ENCODE measurements around the gene STAG3.
A peak's percentile ranks its signal among the peaks of the same experiment; 100 is the strongest.
"Not testable (repeated sequence)": the region's sequence is repeated elsewhere in the genome, so short reads cannot be mapped to it uniquely, and the experiment has no call there.

Gene STAG3, protein sequence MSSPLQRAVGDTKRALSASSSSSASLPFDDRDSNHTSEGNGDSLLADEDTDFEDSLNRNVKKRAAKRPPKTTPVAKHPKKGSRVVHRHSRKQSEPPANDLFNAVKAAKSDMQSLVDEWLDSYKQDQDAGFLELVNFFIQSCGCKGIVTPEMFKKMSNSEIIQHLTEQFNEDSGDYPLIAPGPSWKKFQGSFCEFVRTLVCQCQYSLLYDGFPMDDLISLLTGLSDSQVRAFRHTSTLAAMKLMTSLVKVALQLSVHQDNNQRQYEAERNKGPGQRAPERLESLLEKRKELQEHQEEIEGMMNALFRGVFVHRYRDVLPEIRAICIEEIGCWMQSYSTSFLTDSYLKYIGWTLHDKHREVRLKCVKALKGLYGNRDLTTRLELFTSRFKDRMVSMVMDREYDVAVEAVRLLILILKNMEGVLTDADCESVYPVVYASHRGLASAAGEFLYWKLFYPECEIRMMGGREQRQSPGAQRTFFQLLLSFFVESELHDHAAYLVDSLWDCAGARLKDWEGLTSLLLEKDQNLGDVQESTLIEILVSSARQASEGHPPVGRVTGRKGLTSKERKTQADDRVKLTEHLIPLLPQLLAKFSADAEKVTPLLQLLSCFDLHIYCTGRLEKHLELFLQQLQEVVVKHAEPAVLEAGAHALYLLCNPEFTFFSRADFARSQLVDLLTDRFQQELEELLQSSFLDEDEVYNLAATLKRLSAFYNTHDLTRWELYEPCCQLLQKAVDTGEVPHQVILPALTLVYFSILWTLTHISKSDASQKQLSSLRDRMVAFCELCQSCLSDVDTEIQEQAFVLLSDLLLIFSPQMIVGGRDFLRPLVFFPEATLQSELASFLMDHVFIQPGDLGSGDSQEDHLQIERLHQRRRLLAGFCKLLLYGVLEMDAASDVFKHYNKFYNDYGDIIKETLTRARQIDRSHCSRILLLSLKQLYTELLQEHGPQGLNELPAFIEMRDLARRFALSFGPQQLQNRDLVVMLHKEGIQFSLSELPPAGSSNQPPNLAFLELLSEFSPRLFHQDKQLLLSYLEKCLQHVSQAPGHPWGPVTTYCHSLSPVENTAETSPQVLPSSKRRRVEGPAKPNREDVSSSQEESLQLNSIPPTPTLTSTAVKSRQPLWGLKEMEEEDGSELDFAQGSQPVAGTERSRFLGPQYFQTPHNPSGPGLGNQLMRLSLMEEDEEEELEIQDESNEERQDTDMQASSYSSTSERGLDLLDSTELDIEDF

GRCh38 chr7:100177045-100178001, at the start of gene STAG3, which contains the start of gene GPC2:
STAG3 (plus strand) TSS chr7:100177918; CDS start chr7:100180557, 2,639 bp downstream.
GPC2 (minus strand) TSS chr7:100177381; CDS start chr7:100177199, 182 bp downstream.
- peak; percentile 95 for DNase-seq (ENCODE audit: low read depth)

DNA sequence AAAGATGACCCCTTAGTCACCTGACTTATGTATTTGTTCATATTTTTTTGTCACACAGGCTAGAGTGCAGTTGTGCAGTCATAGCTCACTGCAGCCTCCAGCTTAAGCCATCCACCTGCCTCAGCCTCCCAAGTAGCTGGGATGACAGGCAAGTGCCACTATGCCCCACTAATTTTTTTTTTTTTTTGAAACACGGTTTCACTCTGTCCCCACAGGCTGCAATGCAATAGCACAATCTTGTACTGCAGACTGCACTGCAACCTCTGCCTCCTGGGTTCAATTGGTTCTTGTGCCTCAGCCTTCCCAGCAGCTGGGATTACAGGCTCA, 49.1 kb upstream of the STAG3 start:
- DNase-seq (ENCODE audit: low read depth): no peak

DNA sequence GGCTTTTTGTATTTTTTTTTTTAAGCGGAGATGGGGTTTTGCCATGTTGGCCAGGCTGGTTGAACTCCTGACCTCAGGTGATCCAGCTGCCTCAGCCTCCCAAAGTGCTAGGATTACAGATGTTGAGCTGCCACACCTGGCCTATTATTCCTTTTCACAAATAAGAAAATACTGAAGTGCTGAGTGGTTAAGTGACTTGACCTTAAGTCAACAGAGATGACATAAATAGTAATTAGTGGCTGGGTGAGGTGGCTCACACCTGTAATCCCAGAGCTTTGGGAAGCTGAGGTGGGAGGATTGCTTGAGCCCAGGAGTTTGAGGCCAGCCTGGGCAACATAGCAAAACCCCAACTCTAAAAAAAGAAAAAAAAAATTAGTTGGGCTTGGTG, 47.5 kb upstream of the STAG3 start:
- DNase-seq (ENCODE audit: low read depth): not testable (repeated sequence)

DNA sequence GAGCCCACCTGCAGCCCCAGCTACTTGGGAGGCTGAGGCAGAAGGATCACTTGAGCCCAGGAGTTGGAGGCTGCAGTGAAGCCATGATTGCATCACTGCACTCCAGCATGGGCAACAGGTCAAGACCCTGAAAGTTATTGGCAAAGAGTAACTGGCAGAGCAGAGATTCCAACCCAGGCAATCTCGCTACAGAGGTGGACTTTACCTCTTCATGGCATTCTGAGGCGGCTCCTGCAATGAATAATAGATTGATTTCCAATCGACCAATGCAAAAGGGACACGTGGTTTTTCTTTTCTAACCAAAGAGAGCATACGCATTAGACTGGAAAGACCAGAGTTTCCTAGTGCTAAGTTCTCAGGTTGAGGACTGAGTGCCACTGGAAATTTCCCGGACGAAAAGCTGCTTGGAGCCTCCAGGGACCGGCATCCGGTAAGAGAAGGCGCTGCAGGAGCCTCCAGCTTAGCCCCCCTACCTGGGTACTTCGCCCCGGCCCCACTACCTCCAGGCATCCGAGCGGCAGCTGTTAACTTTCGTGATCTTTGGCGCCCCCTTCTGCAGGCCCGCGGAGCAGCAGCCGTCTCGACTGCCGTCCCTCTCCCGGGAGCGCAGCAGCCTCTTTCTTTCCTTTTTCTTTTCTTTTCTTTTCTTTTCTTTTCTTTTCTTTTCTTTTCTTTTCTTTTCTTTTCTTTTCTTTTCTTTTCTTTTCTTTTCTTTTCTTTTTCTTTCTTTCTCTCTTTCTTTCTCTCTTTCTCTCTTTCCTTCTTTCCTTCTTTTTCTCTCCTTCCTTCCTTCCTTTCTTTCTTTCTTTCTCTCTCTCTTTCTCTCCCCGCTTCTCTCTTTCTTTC, 46.9 kb upstream of the STAG3 start:
- DNase-seq (ENCODE audit: low read depth): peak; percentile 80

DNA sequence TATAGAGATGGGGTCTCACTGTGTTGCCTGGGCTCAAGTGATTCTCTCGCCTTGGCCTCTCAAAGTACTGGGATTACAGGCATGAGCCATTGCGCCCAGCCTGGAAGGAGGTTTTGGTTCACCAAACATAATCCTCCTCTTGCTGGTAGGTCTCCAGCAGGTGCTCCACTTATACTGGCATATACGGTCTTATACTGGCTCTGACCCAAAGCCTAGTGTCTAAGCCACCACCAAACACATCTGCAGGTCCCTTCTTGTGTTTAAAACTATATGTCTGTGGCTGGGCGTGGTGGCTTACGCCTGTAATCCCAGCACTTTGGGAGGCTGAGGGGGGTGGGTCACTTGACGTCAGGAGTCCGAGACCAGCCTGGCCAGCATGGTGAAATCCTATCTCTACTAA, 45.6 kb upstream of the STAG3 start:
- DNase-seq (ENCODE audit: low read depth): no peak

DNA sequence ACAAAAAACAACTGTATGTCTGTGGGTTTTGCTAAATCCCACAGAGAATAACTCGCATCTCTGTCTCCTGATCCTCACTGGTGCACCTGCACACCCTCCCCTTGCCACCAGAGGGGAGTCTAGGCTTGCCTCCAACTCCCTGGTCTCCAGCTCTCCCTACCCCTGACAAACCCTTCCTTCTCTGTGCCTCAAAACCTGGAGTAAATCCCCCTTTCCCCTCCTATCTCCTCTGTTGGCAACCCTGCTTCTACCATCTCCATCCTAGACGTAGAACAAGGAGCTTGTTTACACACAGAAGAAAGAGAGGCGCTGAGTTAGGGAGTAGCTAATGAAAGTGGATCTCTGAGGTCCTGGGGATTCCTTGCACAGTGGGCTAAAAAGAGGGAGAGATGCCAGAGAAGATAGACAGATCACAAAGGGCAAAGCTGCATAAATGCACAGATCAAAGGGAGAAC, 45.0 kb upstream of the STAG3 start:
- DNase-seq (ENCODE audit: low read depth): no peak

- DNase-seq (ENCODE audit: low read depth): no peak
Measured at GRCh38 chr7:100137851-100138760, 39.6 kb upstream of the STAG3 start.

DNA sequence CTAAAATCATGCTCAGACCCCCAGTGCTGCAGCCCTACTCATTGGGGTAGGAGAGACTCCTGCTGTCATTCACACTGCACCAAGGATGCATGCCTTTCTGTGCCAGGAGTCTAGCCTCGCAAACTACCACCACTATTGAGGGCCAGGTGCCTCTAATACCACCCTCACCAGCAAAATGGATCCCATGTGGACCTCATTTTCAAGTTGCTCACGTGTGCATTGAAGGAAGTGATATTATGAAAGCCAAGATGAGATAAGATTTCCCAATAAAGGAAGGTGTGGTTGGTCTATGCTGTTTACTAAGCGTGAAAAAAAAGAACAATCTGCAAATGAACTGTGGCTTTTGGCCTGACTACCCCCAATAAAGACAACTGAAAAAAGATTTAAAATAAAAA, 36.2 kb upstream of the STAG3 start:
- DNase-seq (ENCODE audit: low read depth): no peak

DNA sequence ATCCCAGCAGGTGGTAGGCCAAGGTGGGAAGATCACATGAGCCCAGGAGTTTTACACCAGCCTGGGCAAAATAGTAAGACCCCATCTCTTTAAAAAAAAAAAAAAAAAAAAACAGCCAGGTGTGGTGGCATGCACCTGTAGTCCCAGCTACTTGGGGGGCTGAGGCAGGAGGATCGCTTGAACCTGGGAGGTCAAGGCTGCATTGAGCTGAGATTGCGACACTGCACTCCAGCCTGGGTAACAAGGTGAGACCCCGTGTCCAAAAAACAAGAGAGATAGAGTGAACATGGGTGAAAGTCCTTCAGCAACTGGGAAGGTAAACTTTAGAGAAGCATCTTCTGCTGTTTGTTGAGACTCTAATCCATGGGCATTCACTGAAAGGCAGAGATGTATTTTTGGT, 35.3 kb upstream of the STAG3 start:
- no peak for DNase-seq (ENCODE audit: low read depth)

GRCh38 chr7:100146350-100146749, 31.4 kb upstream of the STAG3 start:
- DNase-seq (ENCODE audit: low read depth): not testable (repeated sequence)

DNA sequence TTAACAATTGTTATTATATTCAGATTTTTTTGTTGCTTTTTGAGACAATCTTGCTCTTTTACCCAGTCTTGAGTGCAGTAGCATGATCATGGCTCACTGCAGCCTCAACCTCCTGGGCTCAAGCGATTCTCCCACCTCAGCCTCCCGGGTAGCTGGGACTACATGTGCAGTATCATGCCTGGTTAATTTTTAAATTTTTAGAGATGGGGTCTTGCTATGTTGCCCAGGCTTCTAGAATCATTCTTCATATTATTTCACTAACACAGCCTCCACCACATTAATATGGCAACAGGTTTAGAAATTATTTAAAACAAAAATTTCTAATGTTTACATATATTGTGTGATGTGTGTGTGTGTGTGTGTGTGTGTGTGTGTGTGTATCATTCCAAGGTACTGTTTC, 30.4 kb upstream of the STAG3 start:
- no peak for DNase-seq (ENCODE audit: low read depth)

DNA sequence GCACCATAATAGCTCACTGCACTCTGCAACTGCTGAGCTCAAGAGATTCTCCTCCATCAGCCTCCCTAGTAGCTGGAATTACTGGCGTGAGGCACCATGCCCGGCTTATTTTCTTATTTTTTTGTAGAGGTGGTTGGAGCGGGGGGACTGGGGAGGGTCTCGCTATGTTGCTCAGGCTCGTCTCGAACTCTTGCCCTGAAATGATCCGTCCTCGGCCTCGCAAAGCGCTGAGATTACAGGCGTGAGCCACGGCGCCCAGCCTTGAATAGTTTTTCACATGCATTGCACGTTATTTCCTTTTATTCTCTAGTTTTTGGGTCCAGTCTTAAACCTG, 29.5 kb upstream of the STAG3 start:
- DNase-seq (ENCODE audit: low read depth): no peak

DNA sequence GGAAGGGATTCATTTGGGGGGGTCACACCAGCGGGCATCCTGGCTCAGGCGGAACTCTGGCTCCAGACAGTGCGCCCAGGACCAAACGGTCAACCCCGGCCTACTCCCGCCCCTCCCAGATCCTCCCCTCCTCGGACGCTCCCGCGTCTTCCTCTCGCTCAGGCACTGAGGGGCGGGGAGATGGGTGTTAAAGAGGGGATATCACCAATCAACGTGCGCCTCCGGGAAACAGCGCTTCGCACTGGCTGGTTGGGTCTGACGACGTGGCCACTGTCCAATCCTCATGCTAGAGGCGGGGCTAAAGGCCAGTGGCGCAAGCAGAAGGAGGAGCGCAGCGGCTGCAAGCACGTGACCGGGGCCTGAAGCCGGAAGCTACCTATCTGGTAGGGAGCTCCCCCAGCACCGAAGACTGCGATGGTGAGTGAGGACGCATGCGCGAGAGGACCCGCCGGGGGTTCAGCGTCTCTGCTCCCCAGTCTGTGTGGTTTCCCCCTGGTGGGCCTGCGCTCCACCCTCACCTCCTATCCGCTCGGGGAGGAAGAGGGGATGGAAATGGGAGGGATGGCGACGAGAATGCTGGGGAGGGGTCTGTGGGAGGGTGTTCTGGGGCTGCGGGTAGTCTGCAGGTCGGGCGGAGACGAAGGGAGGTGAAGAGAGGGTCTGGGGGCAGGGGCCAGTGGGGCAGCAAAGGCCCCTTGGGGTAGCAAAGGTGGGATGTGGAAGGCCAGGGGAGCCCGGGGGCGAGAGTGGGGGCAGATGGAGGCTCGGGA, 29.0 kb upstream of the STAG3 start, which contains the start of gene LAMTOR4:
LAMTOR4 (plus strand) TSS at position 360 of the 770 bp plus-strand sequence; CDS start at position 415, 55 bp downstream.
- DNase-seq (ENCODE audit: low read depth): peak; percentile 95

- DNase-seq (ENCODE audit: low read depth): no peak
Measured at GRCh38 chr7:100152404-100152803, 25.3 kb upstream of the STAG3 start.

GRCh38 chr7:100152937-100153666, 24.6 kb upstream of the STAG3 start:
- no peak for DNase-seq (ENCODE audit: low read depth)

- no peak for DNase-seq (ENCODE audit: low read depth)
Measured at GRCh38 chr7:100153708-100154535, 23.8 kb upstream of the STAG3 start.
